Measurements from ENCODE around the gene MARK2. TPM values are rescaled to one million over a fixed set of nuclear protein-coding genes. Genes with fewer than 3 reads are reported as not detected.

The MARK2 gene
- polyA plus RNA-seq, 3 donors: 31.2 to 34.4 (median 33.5) TPM

DNA sequence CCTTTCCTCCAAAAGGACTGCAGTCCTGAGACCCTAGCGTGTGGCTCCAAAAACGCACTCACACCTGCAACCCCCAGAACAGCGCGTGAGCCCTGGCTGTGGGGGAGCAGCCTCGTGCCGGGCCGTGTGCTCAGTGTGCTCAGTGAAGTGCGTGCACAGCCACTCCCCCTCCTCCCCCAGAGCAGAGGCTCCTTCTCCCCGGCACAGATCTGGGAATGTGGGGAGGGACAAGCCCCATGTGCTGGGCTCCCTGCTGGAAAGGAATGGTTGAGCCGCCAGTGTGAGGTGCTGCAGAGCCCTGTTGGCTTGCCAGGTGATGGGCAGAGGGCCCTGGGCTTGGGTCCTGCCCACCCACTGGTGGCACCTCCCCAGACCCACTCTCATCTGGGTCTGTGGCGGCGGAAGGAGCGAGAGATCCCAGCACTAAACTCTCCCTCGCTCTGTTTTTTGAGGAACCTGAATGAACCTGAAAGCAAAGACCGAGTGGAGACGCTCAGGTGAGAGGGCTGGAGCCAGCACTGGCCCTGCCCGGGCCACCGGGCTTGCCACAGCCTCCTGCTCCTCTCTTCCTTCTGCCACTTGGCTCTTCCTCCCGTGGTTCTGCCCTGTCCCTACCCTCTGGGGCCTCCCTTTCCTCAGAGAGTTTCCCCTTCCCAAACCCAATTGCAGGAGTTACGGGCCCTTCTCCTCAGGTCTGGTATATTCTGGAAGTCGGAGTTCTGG is 69.1 kb downstream of the MARK2 start:
- no peak for DNase-seq (ENCODE audit: low read depth in 3 of 3, low spot score in 2 of 3)

DNA sequence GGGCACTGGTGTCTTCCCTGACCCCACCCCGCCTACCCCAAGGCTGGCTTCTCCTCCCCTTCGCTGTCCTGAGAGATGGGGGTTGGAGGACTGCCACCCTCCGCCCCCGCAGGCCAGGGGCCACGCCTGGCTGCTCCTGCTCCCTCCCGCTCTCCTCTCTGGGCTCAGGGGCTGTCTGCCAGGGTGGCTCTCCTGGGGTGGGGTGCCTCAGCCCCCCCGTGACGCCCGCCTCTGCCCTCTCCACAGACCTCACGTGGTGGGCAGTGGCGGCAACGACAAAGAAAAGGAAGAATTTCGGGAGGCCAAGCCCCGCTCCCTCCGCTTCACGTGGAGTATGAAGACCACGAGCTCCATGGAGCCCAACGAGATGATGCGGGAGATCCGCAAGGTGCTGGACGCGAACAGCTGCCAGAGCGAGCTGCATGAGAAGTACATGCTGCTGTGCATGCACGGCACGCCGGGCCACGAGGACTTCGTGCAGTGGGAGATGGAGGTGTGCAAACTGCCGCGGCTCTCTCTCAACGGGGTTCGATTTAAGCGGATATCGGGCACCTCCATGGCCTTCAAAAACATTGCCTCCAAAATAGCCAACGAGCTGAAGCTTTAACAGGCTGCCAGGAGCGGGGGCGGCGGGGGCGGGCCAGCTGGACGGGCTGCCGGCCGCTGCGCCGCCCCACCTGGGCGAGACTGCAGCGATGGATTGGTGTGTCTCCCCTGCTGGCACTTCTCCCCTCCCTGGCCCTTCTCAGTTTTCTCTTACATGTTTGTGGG is 69.9 kb downstream of the MARK2 start:
- DNase-seq (ENCODE audit: low read depth in 3 of 3, low spot score in 2 of 3): no peak

DNA sequence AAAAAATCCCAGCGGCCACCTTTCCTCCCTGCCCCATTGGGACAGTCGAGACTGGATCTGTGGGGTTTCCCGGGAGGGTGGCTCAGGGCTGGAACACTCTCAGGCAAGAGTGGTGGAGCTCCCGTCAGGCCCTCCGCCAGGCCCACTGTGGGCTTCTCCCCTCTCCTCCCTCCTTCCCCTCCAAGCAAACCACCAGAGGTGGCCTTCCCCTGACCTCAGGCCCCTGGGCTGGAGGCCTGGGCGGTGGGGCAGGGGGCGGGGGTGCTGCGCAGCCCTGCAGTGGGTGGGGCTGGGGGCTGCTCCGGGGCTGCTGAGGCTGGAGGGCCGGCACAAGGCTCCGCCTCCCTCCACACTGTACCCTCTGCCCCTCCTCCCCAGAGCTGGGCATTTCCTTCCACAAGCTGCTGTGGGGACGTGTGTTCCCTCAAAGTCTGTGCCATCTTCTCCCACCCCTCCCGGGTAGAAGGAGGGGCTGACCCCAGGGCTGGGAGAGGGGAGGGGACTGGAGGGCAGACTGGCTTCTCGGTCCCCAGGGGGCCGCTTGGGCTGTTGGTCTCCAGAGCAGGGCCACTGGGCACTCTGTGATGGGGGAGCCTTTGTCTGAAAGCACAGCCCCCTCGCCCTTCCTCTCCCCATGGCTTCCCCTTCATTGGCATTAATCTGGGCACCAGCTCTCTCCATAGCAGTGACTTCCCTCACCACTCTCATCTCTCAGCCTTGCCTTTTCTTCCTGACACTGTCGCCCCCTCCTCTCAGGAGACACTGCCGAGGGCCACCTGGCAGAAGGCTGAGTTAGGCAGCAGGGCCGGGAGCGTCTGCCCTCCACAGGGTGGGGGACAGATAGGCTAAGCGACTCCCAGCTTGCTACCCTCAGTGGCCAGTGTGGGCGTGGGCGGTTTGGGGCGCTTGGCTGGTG is 70.9 kb downstream of the MARK2 start:
- no peak for DNase-seq (ENCODE audit: low read depth in 3 of 3, low spot score in 2 of 3)

DNA sequence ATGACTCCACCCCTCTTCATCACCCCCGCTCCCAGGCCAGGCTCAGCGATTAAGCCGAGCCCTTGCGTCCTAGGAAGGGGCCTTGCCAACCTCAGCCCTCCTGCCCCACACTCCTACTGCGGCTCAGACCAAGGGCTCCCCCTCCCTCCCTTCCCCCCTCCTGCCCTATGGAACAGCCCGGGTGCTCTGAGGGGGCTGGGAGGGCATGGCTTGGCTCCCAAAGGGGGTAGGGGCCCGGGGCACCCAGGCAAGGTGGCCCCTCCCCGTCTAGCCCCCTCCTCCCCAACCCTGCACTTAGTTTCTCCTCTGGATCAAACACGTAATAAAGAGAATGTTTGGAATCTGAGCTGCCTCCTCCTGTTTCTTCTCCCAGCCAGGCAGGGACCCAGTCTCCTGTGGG is 71.8 kb downstream of the MARK2 start:
- DNase-seq (ENCODE audit: low read depth in 3 of 3, low spot score in 2 of 3): no peak

DNA sequence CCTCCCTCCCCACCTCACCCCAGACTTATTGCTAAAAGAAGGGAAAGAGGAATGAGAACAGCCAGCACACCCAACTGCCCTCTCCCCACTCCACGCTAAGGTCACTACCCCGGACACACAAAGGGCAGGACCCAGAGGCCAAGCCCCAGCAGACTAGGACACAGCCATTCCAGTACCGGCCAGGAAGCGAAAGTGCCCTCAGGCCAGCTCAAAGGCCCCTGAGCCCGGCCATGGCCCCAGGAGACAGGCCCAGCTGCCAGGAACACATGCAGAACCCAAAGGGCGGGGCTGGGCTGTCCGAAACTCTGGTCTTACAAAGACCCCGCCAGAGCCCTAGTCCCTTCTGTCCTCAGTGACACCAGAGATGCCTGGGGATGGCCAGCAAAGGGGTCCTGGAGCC is 72.5 kb downstream of the MARK2 start:
- no peak for DNase-seq (ENCODE audit: low read depth in 3 of 3, low spot score in 2 of 3)

DNA sequence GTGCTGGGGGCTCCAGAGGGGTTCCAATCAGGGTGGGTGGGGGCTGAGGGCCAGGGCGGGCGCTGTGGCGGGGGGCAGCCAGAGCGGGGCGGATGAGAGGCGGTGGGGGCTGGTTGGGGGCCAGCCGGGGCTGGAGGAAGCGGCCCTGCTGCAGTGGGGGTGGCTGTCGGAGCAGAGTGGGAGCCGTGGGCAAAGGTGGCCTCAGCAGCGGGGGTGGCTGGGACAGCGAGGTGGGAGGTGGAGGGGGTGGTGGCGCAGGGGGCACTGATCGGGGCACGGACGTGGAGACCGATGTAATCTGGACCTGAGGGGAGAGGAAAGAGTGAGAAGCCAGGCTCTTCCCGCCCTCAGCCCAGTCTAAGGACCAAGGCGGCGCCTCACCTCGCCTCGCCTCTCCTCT is 73.0 kb downstream of the MARK2 start:
- DNase-seq (ENCODE audit: low read depth in 3 of 3, low spot score in 2 of 3): no peak

DNA sequence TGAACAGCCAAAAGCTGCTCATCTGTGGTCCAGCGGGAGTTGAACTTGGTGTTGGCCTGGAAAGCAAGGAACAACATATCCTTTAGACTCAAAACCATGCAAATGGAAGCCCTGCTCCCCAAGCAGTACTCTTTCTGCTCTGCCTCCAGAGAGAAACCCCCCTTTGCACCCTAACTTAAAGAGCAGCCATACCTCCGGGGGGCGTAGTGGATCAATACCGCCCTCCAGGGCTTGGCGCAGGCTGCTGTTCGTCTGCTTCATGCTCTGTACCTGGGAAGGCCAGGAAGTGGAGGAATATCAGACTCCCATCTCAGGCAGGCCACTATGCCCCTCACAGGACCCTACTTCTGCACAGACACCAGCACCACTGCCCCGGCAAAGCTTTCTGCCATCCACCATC is 73.8 kb downstream of the MARK2 start:
- DNase-seq (ENCODE audit: low read depth in 3 of 3, low spot score in 2 of 3): no peak

DNA sequence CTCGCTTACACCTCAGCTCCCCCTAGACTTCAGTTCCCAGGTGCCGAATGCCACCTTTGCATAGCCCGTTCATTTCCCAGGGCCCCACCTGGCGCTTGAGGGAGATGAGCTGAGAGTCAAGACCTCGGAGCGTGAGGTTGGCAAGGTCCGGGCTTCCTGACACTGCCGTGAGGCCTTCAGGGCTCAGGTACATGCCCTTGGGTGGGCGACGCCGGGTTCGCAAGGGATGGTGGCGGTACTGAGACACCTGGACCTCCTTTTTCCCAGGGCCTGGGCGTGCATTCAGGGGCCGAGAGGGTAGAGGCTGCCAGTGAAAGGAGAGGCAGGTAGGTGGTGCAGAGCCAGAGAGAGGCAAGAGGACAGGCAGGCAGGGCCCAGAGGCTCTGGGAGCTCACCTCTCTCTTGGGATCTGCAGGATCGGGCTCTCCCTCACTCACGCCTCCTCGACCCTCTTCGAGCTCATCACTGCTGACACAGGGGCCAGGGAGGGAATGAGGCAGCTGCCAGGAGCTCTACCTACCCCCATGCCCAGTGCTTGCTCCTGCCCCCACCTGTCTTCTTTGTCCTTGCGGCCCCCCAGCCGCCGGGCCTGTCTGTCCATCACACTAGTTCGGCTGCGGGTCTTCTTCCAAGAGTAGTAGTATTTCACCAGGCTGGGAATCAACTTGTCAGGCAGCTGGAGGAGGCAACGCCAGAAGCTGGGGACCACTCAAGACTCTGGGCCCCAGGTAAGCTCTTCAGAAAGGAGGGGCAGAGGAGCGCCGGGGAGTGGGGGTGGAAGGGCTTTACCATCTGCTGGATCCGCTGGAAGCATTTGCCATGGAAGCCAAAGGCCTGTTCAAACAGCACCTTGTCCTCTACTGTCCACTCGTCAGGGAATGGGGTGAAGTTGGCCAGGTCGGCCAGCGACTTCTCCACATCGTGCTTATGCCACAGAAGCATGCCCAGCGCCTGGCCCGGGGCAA is 75.2 kb downstream of the MARK2 start:
- DNase-seq (ENCODE audit: low read depth in 3 of 3, low spot score in 2 of 3): no peak

DNA sequence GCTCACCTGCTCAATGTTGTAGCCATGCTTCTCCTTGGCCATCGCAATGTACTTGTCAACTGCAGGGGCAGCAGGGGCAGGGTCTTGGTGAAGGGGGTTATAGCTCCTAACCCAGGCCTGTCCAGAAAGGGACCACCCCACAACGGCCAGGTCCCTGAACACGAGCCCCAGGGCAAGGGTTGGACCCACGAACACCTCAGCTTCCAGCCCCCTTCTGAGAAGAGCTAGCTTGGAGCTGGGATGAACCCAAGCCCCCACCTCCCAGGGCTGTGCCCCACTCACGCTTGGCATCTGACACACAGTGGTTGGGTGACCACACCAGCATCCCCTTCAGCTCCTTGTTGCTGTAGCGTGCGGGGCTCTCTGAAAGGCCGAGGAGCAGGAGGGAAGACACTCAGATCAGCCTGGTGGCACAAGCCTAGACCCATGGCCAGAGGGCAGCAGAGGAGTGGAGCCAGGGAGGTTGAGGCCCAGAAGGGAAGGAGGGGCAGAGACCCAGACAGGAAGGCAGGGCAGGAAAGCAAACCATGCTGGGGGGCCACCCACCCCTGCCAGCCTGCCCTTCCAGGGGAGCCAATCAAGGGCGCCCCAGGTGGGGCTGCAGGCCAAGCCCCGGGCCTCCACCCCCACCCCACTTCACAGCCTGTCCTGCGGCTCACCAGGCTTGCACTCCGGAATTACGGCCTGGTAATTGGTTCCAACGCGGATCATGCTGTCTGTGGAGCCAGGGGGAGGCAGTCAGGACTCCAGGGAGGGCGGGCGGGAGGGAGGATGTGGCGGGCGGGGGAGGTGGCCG is 76.2 kb downstream of the MARK2 start:
- DNase-seq (ENCODE audit: low read depth in 3 of 3, low spot score in 2 of 3): no peak

DNA sequence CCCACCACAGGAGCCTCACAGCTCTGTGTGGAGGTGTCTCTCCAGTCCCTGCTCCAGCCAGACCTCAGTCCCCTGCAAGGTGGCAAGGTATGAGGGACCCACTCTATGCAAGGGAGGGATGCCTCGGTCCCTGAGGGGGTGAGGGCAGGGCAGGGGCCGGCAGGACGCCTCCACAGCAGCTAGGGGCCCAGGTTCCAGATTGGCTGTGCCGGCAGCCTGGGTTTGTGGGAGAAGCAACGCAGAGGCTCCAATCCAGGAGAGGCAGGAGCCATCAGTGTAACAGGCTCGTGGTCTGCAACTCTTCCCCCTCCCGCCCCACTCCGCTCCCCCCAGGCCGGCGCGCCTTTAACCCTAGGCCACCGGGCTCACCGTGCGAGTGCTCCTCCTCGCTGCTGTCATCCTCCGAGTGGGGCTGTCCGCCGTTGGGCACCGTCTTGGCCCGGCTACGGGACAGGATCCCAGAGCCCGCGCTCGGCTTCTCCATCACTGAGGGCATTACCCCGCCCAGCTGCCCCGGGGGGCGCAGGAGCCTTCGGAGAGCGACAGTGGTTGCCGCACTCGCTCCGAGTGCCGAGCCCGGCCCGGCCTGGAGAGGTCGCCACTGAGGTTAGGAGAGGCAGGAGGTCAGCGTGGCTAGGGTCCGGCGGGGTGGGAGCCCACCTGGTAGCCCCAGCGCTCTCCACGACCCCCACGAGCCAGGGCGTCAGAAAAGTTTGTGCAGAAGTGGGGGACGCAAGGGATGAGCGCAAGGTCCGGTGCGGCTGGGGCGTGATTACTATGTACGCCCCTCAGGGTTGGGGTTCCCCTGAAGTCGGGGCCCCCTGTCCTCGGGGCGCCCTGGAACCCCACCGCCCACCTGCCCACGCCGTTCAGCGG is 77.3 kb downstream of the MARK2 start:
- DNase-seq (ENCODE audit: low read depth in 3 of 3, low spot score in 2 of 3): no peak

DNA sequence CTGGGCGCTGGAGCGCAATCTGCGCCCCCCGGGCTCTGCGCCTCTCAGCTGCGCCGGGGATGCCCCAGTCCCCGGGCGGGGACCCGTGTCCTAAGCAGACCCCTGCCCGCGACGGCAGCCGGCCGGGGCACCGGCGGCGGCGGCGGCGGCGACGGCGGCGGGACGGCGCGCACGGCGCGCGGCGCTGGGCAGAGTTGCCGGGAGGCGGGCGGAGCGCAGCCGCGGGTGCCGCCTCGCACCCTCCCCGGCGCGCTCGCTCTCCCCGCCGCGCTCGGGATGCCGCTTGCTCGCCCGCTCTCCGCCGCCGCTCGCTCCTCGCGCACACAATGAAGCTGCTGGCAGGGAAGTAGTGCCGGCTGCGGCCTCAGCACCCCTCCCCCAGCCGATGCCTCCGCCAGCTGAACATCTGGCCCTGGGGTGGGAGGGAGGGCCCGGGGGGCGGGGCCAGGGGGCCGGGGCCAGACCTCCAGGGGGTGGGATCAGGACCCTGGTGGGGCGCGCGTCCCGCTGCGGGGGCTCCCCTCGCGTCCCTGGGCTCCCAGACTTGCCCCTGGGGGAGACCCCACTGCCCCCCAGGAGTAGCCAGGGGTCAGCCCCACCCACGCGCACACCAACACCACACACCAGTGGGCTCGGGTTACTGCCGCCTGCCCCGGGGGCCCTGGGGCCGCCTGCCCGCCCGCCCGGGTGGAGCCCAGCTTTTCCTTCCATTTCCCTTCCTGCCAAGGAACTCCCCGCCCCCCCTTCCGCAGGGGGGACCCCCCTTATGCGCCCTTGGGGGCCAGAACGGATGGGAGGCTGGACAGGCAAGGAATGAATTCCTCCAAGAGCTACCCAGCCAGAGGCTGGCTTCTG is 78.2 kb downstream of the MARK2 start, which contains the start of gene RCOR2:
TSS of gene RCOR2 (minus strand) at position 328 of the 855 bp plus-strand sequence. CDS start 708 bp downstream, outside the sequence.
- DNase-seq (ENCODE audit: low read depth in 3 of 3, low spot score in 2 of 3): no peak

DNA sequence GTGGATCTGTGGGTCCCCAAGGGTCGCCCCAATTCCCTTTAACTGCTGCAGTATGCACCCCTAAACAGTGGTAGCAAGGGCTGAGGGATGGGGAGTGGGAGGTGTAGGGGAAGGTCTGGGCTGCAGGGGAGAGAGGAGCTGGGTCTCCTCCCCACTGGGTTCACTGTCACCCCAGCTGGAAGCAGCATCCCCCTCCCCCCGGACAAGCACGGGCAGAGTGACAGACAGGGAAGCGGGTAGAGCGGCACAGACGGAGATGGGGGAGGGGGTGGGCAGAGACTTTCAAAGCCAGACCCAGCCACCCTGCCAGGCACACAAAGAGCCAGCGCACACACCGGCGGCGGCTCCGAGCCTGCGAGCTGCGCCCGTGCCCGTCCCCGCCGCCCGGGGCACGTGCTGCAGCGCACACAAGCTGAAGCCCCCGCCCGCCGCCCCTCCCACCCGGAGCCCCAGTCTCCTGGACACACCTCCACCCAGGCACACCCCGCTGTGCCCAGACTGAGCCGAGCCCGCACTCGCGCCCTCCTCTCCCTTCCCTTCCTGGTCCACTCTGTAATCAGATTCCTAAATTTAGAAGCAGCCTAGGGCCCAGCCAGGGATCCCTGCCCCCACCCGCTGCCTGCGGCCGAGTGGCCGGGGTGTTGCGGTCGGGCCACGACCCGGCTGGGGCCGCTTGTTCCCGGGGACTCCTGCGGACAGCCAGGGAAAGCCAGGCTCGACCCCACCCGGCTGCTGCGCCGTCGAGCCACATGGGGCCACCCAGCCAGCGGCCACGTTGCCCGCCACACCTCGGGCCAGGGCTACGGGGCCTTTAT is 79.0 kb downstream of the MARK2 start:
- DNase-seq (ENCODE audit: low read depth in 3 of 3, low spot score in 2 of 3): no peak

DNA sequence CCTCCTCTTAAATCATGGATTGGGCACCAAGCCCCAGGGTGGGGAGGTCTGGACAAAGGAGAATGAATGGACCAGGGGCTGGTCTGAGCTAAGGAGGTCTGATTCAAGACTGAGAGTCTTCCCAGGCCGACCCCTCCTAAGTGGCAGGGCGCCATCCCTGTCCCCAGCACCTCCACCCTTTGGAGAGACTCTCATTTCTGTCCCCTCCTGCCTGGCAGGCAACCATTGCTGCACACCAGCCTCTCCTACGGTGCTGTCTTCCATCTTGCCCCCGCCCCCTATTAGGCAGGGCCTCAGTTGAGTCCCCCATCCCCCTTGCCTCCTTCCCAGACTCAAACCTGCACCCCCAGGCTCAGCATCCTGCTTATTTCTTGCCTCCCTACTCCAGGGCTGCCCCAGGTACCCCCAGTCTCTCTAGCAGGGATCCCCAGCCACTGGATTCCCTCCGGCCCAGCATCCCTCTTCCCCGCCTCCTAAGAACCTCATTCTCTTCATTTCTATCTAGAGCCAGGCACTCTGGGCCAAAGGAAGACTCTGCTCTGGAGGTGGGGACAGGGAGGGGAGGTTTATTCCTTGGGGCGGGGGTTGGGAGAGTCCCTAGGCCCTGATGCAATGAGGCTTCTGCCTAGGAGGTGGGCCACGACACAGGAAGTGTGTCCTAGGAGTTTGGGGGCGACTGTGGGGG is 79.7 kb downstream of the MARK2 start:
- no peak for DNase-seq (ENCODE audit: low read depth in 3 of 3, low spot score in 2 of 3)

DNA sequence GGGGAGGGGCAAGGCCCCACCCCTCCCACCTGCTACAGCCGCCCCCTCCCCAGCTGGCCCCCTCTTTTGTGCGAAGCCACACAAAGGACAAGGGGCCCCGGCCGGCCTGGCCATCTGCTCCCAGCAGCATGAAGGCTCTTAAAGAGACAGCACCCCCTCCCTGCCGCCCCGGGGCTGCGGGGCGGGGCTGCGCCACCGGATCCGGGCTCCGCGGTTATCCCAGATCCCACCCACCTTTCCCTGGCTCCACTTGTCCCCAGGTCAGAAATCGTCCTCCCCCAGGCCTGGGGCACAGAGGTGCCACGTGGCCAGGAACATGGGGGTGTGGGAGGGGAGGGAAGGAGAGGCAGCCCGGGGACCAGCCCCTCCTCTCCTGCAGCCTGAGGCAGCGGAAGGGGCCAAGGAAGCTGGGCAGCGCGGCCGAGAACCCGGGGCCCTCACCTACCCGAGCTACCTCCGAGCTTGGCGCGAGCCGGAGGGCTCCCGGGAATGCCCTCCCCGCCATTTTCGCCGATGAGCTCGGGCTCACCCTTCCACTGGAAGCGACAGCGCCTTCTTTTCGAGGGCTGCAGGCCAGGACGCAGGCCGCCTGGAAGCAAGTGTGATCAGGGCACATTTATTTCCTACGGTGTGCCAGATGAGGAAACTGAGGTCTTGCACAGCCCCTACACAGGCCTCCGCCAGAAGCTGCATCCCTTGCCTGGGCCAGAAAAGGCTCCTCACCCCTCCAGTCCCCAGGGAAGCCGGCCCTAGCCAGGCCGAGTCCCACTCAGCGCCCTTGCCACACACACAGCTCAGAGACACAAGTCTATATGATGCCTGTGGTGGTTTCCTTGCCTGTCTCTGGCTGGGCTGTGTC is 80.6 kb downstream of the MARK2 start:
- DNase-seq (ENCODE audit: low read depth in 3 of 3, low spot score in 2 of 3): no peak
